ENCODE data around the gene KDM2A. TPM values are rescaled to one million over a fixed set of nuclear protein-coding genes. Genes with fewer than 3 reads are reported as not detected.

The KDM2A gene
- total RNA-seq, 4 donors from 2014 or later: 34.8 to 55.0 (median 44.9) TPM

GRCh38 chr11:67281552-67282150 is 162.6 kb downstream of the KDM2A start:
- ATAC-seq (no peak), DNase-seq (no peak)
- peaks cover 0 to 75% of the 10 kb centered on the region in 2 donors for H3K36me3 ChIP-seq
- no peak overlapping the region for H3K27ac ChIP-seq
- H3K4me1 ChIP-seq: peaks cover 17 to 20% of the 10 kb centered on the region in 2 donors
- in situ Hi-C loops (cut with MboI; ENCODE audit: low sequenced_read_pairs in 4 of 4) (no loop called here), intact Hi-C loops (cut with DNase I; ENCODE audit: low total_unique reads) (no loop called here)
- no peaks in the 10 kb centered on the region for H3K9me3 ChIP-seq
- TF ChIP-seq CTCF (IDR thresholded peaks at IDR 0.05 in 4 of 5, conservative IDR thresholded peaks at IDR 0.05 in 1 of 5) (no peak), POLR2A (IDR thresholded peaks at IDR 0.05) (no peak)
- H3K27me3 ChIP-seq: no peaks in the 10 kb centered on the region
- H3K4me3 ChIP-seq: no peak overlapping the region

- H3K9me3 ChIP-seq: no peaks in the 10 kb centered on the region
- DNase-seq: no peak
- H3K27me3 ChIP-seq: no peaks in the 10 kb centered on the region
- H3K36me3 ChIP-seq: peaks cover 0 to 75% of the 10 kb centered on the region in 2 donors
- peaks cover 11 to 14% of the 10 kb centered on the region in 2 donors for H3K4me1 ChIP-seq
- TF ChIP-seq POLR2A (IDR thresholded peaks at IDR 0.05) (no peak), CTCF (IDR thresholded peaks at IDR 0.05 in 4 of 5, conservative IDR thresholded peaks at IDR 0.05 in 1 of 5) (no peak)
- H3K27ac ChIP-seq: peak overlapping the region in 2 of 4 donors; percentile 8 to 13
- intact Hi-C loops (cut with DNase I; ENCODE audit: low total_unique reads) (no loop called here), in situ Hi-C loops (cut with MboI; ENCODE audit: low sequenced_read_pairs in 4 of 4) (no loop called here)
- no peak overlapping the region for H3K4me3 ChIP-seq
- no peak for ATAC-seq
These were observed 163.3 kb downstream of the KDM2A start for GRCh38 chr11:67282155-67282875.

- Histone ChIP-seq H3K4me1 (peaks cover 6 to 15% of the 10 kb centered on the region in 2 donors), H3K27ac (peak overlapping the region in 2 of 4 donors; percentile 8 to 13), H3K9me3 (no peaks in the 10 kb centered on the region), H3K27me3 (no peaks in the 10 kb centered on the region), H3K36me3 (peaks cover 0 to 75% of the 10 kb centered on the region in 2 donors), H3K4me3 (no peak overlapping the region)
- intact Hi-C loops (cut with DNase I; ENCODE audit: low total_unique reads): no loop called here
- TF ChIP-seq POLR2A (IDR thresholded peaks at IDR 0.05): no peak
- TF ChIP-seq CTCF (IDR thresholded peaks at IDR 0.05 in 4 of 5, conservative IDR thresholded peaks at IDR 0.05 in 1 of 5): no peak
- DNase-seq: no peak
- ATAC-seq: no peak
- in situ Hi-C loops (cut with MboI; ENCODE audit: low sequenced_read_pairs in 4 of 4): no loop called here
These were observed 163.9 kb downstream of the KDM2A start for GRCh38 chr11:67282876-67283371.

GRCh38 chr11:67283481-67283963 is 164.5 kb downstream of the KDM2A start:
- Histone ChIP-seq H3K27ac (peak overlapping the region in 2 of 4 donors; percentile 6 to 33), H3K4me1 (peaks cover 7 to 13% of the 10 kb centered on the region in 2 donors), H3K27me3 (no peaks in the 10 kb centered on the region), H3K9me3 (no peaks in the 10 kb centered on the region), H3K36me3 (peaks cover 0 to 75% of the 10 kb centered on the region in 2 donors), H3K4me3 (no peak overlapping the region)
- ATAC-seq (peak in 1 of 2 donors; percentile 12), DNase-seq (no peak)
- intact Hi-C loops (cut with DNase I; ENCODE audit: low total_unique reads): no loop called here
- in situ Hi-C loops (cut with MboI; ENCODE audit: low sequenced_read_pairs in 4 of 4): no loop called here
- TF ChIP-seq POLR2A (IDR thresholded peaks at IDR 0.05) (no peak), CTCF (IDR thresholded peaks at IDR 0.05 in 4 of 5, conservative IDR thresholded peaks at IDR 0.05 in 1 of 5) (no peak)

Data from gastrocnemius medialis (tissue), 4 donors.